HepG2 (cell line): ENCODE measurements around the gene DDR1. TPM values are rescaled to one million over a fixed set of nuclear protein-coding genes. Genes with fewer than 3 reads are reported as not detected.

ENCODE experiments used
- ASH2L ChIP-seq: fragments of 300-600, 200-600 bp; sonication (generic); IDR thresholded peaks from 2 replicates; pipeline ENCODE4 v1.7.0; 2017; ENCODE audit warnings: low read depth, mild to moderate bottlenecking, moderate library complexity, mixed read lengths, low read length; ENCODE audit not compliant: insufficient read length
- ATF3 ChIP-seq: sonication (generic); formaldehyde crosslinking; IDR thresholded peaks from 2 replicates; pipeline ENCODE4 v1.4.0; 2020; ENCODE audit warnings: missing genetic modification reagents
- FLYWCH1 ChIP-seq: sonication (generic); formaldehyde crosslinking; IDR thresholded peaks from 2 replicates; pipeline ENCODE4 v1.8.1; 2023; ENCODE audit warnings: mild to moderate bottlenecking, missing genetic modification reagents
- HHEX ChIP-seq: IDR thresholded peaks from 2 replicates; pipeline ENCODE4 v1.6.1; 2016; ENCODE audit warnings: control low read depth
- KDM6A ChIP-seq: IDR thresholded peaks from 2 replicates; pipeline ENCODE4 v1.6.1; 2016; ENCODE audit warnings: low read depth
- MAFF ChIP-seq: IDR thresholded peaks from 2 replicates; pipeline ENCODE4 v1.6.1; 2011; ENCODE audit warnings: low read depth, low read length, improper control_type of control experiment
- NCOR1 ChIP-seq: fragments of 200-600 bp; sonication (generic); IDR thresholded peaks from 2 replicates; pipeline ENCODE4 v1.7.0; 2017; ENCODE audit warnings: antibody characterized with exemption, low read length, borderline replicate concordance
- PHB2 ChIP-seq: fragments of 450-650 bp; IDR thresholded peaks from 2 replicates; pipeline ENCODE4 v1.6.1; 2018; ENCODE audit not compliant: partially characterized antibody
- PRDM4 ChIP-seq: sonication (generic); formaldehyde crosslinking; IDR thresholded peaks from 2 replicates; pipeline ENCODE4 v1.9.0; 2021; ENCODE audit warnings: missing genetic modification reagents, borderline replicate concordance
- RNF2 ChIP-seq: fragments of 450-650 bp; conservative IDR thresholded peaks from 2 replicates; pipeline ENCODE4 v1.6.1; 2016; ENCODE audit warnings: low read depth
- SKIL ChIP-seq: sonication (generic); formaldehyde crosslinking; IDR thresholded peaks from 2 replicates; pipeline ENCODE4 v1.8.0; 2022; ENCODE audit warnings: missing genetic modification reagents, mild to moderate bottlenecking, moderate library complexity, borderline replicate concordance
- SOX13 ChIP-seq, 3 experiments: fragments of 450-650 bp in 1 of 3; sonication (generic) in 1 of 3; formaldehyde crosslinking in 1 of 3; IDR thresholded peaks in 2 of 3; conservative IDR thresholded peaks in 1 of 3; 2 replicates each; pipeline versions ENCODE4 v1.5.0 to v1.6.1; 2016 to 2020; ENCODE audit warnings: antibody characterized with exemption in 1 of 3, mild to moderate bottlenecking in 1 of 3, missing compliant biosample characterization in 1 of 3, missing genetic modification reagents in 1 of 3, moderate library complexity in 1 of 3
- TMF1 ChIP-seq: sonication (generic); formaldehyde crosslinking; IDR thresholded peaks from 2 replicates; pipeline ENCODE4 v1.8.1; 2022; ENCODE audit warnings: low read depth, missing genetic modification reagents
- ZBED4 ChIP-seq: sonication (generic); formaldehyde crosslinking; IDR thresholded peaks from 2 replicates; pipeline ENCODE4 v1.4.0; 2020; ENCODE audit warnings: missing genetic modification reagents, borderline replicate concordance
- ZFX ChIP-seq: sonication (generic); formaldehyde crosslinking; IDR thresholded peaks from 2 replicates; pipeline ENCODE4 v1.4.0; 2020; ENCODE audit warnings: mild to moderate bottlenecking, low read depth, missing genetic modification reagents, moderate library complexity
- ZNF24 ChIP-seq: fragments of 450-650 bp; IDR thresholded peaks from 2 replicates; pipeline ENCODE4 v1.6.1; 2017; ENCODE audit warnings: antibody characterized with exemption, mild to moderate bottlenecking
- ZNF274 ChIP-seq: sonication (generic); formaldehyde crosslinking; IDR thresholded peaks from 2 replicates; pipeline ENCODE4 v1.5.1; 2020; ENCODE audit warnings: mild to moderate bottlenecking, missing genetic modification reagents
- ZNF562 ChIP-seq: sonication (generic); formaldehyde crosslinking; IDR thresholded peaks from 2 replicates; pipeline ENCODE4 v1.8.0; 2022; ENCODE audit warnings: missing genetic modification reagents, borderline replicate concordance
- ZNF570 ChIP-seq: sonication (generic); formaldehyde crosslinking; IDR thresholded peaks from 2 replicates; pipeline ENCODE4 v1.4.0; 2020; ENCODE audit warnings: mild to moderate bottlenecking, missing genetic modification reagents, borderline replicate concordance
- ZNF720 ChIP-seq: sonication (generic); formaldehyde crosslinking; IDR thresholded peaks from 2 replicates; pipeline ENCODE4 v1.4.0; 2020; ENCODE audit warnings: missing genetic modification reagents
- polyA plus RNA-seq, 8 experiments: library from polyadenylated mRNA; depleted of rRNA in 3 of 8; stranded (reverse) in 7 of 8; unstranded in 1 of 8; fragments of >200 nt; fragmentation: Illumina TruSeq in 4 of 8; extraction: Trizol in 4 of 8; gene quantifications; 2 replicates each; pipeline versions ENCODE4 v1.2.1 to v1.2.3, GENCODE V29; 2011 to 2016; ENCODE audit warnings: low read depth in 4 of 8, missing spikeins in 1 of 8, mixed read lengths in 1 of 8; ENCODE audit not compliant: insufficient read depth in 1 of 8
- total RNA-seq, 5 experiments: library from RNA; depleted of rRNA; stranded (reverse); fragments of >200 nt; fragmentation: Illumina TruSeq; extraction: Trizol; gene quantifications; 2 replicates each; pipeline ENCODE4 v1.2.3, GENCODE V29; 2016; ENCODE audit warnings: low read depth in 1 of 5

The DDR1 gene
- total and polyA plus RNA-seq, 2 of the 13 experiments (the other 11 are each of a cell fraction or from before 2014, with no cell fraction given), result 16.7 to 20.2 TPM

- no peak for TF ChIP-seq ZNF562 (CRISPR knock-in tag)
- no peak for TF ChIP-seq ZNF274 (CRISPR knock-in tag)
- TF ChIP-seq ZNF570 (CRISPR knock-in tag), result no peak
- no peak for TF ChIP-seq HHEX
- no peak for TF ChIP-seq ZNF24
- peak; percentile 54 for TF ChIP-seq ASH2L
- no peak for TF ChIP-seq MAFF
- no peak; the same call in 1 of the 2 replicates for TF ChIP-seq SKIL (CRISPR knock-in tag)
- TF ChIP-seq NCOR1, result no peak
- TF ChIP-seq PRDM4 (CRISPR knock-in tag), result no peak
- TF ChIP-seq ZBED4, result no peak
- TF ChIP-seq RNF2, result no peak
- peak; percentile 91 for TF ChIP-seq ATF3
- TF ChIP-seq ZFX (CRISPR knock-in tag), result peak; percentile 29; the same call in 1 of the 2 replicates
- TF ChIP-seq SOX13 (IDR thresholded peaks at IDR 0.05), result peak; percentile 55; the same call in 1 of the 2 replicates
- TF ChIP-seq SOX13 (CRISPR knock-in tag; conservative IDR thresholded peaks at IDR 0.05 in 1 of 2, IDR thresholded peaks at IDR 0.05 in 1 of 2), result peak in 1 of 2 experiments; percentile 59; a peak in 2 of 4 replicates
- TF ChIP-seq KDM6A, result no peak
- no peak for TF ChIP-seq PHB2
- no peak for TF ChIP-seq ZNF720 (CRISPR knock-in tag)
- no peak for TF ChIP-seq FLYWCH1 (CRISPR knock-in tag)
- no peak for TF ChIP-seq TMF1
Measured at GRCh38 chr6:30885999-30886896, 1.9 kb downstream of the DDR1 start (continued).
